Frontal cortex (tissue), 4 donors: ENCODE data around the gene SURF4. TPM values are rescaled to one million over a fixed set of nuclear protein-coding genes. Genes with fewer than 3 reads are reported as not detected.
"Not testable (repeated sequence)": the region's sequence is repeated elsewhere in the genome, so short reads cannot be mapped to it uniquely, and the experiment has no call there.

ENCODE experiments used
- DNase-seq, 2 donors: peaks; one replicate each; pipeline ENCODE4 v3.0.0; 2012; ENCODE audit warnings: low spot score in 2 of 2
- FAIRE-seq: peaks from 2 replicates; lab custom pipeline; 2012; peaks lifted over from hg19 to GRCh38; lab: Jason Lieb, UNC
- total RNA-seq: library from RNA; depleted of rRNA; stranded (reverse); fragments of >200 nt; gene quantifications from one replicate; pipeline ENCODE4 v1.2.3, GENCODE V29; 2014
- donor health status: control.
- donor health status: control.
- donor health status: control.

The SURF4 gene
- total RNA-seq, 1 donor from 2014 or later, result 91.3 TPM

DNA sequence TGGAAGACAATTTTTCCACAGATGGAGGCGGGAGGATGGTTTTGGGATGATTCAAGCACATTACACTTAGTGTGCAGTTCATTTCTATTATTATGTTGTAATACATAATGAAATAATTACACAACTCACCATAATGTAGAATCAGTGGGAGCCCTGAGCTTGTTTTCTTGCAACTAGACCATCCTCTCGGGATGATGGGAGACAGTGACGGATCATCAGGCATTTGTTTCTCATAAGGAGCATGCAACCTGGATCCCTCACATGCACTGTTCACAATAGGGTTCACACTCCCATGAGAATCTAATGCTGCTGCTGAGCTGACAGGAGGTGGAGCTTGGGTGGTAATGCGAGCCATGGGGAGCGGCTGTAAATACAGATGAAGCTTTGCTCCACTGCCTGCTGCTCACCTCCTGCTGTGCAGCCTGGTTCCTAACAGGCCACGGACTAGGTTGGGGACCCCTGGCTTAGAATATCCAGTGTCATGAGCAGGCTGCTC lies 1.9 kb upstream of the SURF4 start:
- no peak for FAIRE-seq
- no peak for DNase-seq

DNA sequence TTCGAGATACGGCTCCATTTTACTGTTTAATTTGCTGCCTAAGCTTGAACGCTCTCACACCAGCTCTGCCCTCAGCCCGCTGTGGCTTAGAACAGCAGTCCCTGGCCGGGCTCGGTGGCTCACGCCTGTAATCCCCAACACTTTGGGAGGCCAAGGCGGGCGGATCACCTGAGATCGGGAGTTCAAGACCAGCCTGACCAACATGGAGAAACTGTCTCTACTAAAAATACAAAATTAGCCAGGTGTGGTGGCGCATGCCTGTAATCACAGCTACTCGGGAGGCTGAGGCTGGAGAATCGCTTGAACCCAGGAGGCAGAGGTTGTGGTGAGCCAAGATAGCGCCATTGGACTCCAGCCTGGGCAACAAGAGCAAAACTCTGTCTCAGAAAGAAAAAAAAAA lies 1.4 kb upstream of the SURF4 start:
- DNase-seq, FAIRE-seq: not testable (repeated sequence)

DNA sequence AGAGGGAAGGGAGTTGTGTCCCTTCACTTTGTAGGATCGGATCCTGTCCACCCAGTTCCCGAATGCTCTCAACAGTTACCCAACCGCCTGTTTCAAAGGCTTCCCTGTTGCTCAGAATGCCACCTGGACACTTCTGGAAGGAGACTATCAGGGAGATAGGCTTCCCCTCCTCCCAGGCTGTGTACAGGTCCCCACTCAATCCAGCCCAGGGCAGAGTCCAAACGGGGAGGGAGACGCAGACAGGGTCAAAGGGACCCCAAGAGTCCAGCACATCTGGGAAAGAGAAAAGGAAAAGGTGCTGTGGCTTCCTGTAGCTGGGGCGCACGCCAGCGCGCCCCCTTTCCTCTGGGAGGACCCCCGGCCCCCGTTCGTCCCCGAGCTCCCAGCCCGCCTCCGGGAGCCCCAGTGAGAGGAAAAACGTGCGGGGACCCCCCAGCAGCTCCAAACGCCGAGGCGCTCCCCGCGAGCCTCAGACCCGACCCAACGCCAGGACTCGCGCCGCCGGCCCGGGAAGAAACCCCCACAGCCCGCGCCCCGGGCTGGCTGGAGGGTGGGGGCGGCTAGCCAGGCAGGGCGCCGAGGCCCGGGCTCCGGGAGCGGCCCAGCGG lies 640 bp downstream of the SURF4 start:
- DNase-seq (no peak), FAIRE-seq (no peak)

DNA sequence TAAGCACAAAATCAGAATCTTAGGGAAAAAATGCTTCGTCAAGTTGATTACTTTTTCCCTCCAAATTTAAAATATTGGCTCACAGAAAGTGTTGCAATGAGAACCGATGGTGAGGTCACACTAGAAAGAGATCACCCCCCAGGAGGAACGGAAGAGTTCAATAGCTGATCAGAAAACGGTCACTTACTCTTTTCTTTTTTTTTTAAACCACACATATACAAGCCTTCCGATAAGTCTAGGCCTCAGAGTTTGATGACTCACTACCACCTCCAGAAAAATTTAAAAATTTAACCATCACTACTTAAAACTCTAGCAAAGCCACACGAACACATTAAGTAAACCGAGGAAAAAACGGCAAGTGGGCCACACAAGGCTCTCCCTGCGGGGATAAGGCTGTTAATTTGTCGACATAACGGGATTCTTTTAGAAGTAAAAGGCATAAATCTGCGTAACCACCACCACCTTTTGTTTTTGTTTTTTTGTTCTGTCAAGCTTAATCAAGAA lies 1.2 kb downstream of the SURF4 start:
- DNase-seq, result peak in 1 of 2 donors; percentile 39
- FAIRE-seq, result no peak

DNA sequence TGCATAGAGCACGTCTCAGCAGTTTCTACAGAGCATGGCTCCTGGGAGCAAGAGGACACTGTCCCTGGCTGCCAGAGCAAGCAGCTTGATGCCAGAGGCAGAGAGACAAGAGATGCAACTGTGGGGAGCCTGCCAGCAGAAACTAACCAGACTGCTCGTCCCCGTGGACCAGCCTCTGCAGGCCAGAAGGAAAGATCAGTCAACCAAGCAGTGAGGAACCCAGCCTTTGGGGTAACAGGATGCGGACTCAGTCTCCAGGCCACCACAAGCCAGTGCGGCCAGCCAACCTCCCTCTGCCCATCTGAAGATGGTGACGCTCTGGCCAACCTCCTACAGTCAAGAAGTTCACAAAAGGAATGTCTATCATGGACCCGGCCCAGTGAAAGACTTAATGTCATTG lies 3.7 kb downstream of the SURF4 start:
- FAIRE-seq, result no peak

DNA sequence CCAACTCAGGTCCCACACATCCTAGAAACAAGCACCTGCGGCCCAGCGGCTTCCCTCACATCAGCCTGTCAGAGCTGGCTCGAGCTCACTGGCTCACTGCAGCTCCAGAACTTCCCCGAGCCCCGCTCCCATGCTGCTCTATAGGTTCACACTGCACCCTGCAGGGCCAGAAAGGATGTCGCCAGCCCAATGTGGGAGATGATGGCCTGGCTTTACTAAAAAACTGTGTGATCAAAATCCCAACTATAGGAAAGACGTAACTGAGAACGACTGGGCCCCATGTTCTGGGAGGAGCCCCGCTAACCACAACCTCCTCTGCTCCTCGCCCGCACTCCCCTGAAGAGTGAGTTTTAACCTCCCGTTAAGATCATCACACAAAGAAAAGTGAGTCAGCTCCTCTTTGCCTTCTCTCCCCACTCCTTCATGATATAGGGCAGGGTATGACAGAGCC lies 4.6 kb downstream of the SURF4 start:
- no peak for FAIRE-seq

More for the DNA sequence above, 3.7 kb downstream of the SURF4 start:
- no peak for DNase-seq

DNA sequence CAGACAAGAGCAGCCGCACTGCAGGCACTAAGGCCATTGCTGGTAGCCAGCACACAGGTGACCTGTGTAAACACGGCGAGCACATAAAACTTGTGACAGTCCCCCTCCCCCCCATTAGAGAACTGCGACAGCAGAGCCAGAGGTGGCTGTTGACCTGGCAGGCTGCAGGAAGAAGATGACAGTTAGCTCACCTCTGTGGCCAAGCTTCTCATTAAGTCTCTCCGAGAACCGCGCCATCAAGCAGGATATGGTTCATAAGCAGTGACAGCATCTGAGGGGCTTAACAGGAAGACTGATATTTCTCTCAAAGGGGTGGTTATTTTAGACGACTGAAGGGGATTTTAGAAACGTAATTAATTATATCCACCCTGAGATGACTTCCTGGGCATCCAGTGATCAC lies 5.2 kb downstream of the SURF4 start:
- DNase-seq (no peak), FAIRE-seq (no peak)

More for the DNA sequence above, 4.6 kb downstream of the SURF4 start:
- no peak for DNase-seq

DNA sequence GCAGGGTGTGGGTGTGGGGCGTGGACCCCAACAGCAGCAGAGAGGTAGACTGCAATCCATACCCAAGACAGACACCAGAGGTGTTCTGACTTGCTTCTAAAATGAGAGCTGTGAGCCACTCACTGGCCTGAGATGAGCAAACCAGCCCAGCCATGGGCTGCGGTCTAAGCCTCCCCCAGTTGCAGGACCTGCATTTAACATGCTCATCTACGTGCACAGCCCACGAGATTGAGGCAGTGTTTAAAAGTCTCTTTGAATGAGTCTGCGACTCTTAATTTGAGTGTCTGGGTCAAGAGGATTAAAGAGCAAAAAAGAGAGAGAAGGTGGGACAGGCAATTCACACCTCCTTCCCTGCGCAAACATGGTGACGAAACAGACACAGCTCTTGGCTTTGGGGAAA lies 5.9 kb downstream of the SURF4 start:
- FAIRE-seq (no peak), DNase-seq (no peak)

DNA sequence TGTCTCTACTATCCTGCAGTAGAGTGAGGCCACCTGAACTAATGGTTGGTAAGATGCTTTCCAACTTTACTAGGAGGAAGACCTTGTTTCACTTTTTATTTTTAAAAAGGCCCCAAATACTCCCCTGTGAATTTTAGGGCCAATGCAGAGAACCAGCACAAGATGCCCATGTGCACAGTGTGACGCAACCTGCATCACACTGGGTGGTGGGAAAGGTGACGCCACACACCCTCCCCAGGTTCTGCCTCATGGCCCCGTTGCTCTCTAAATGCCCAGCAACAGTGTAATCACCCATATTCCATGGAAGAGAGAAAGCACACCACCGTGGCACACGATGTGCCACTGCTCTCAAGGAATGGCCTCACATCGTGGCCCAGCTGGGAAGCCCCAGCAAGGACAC lies 6.4 kb downstream of the SURF4 start:
- DNase-seq, result no peak
- no peak for FAIRE-seq

DNA sequence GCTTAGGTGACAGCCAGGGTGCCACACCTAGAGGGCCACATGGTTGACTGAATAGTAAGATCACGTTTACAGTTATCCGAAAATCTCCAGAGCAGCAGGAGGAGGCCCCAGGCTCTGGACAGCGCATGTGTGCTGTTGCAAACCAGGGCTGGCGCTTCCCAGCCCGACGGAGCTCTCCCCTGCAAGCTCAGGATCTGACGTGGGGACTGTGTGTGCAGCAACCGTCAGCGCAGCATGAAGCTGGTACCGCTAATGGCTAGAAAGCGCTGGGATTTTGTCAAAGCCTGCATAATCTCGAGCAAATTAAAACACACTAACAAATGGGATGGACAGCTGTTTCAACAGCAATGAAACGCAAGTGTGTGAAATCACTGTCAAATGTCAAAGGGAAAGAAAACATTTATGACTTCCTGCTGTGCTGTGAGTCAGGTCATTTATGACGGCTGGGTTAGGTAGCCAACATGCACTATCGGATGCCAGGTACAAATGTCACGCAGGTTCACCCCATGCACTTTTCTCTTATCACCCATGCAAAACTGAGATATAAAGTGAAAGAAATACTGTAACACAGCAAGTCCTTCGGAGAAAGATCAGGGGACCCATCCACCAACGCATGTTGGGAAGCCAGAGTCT lies 7.5 kb downstream of the SURF4 start:
- DNase-seq (no peak), FAIRE-seq (no peak)

DNA sequence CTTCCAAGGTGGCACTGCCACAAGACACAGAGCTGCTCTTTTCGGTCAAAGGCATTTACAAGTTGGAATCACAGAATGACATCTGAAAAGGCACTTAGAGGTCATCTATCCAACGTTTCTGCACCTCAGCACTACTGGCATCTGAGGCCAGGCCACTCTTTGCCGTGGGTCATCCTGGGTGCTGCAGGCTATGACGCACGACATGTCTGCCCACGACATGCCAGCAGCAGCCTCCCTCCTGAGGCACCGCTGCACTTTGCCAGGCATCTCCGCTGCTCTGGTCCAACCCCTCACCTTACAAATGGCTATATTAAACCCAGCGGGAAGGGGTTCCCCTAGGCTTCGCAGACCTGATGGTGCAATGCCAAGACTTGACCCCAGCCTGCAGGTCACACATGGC lies 8.1 kb downstream of the SURF4 start:
- DNase-seq (no peak), FAIRE-seq (no peak)

DNA sequence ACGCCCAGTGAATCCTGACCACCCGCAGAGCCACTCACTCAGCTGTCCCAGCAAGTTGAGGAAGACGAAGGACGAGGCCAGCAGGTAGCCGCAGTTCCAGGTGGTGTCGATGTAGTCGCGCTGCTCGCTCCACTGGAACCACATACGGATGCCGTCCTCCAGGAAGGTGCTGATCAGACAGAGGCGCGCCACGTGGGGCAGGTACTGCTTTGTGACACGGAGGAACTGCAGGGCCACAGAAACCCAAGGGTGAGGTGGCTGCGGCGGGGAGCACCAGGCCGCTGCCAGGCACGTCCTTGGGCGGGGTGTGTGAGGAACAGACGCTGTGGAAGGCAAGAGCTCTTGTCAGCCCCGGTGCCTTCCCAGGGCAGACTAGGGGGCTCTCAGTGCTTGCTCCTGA lies 8.6 kb downstream of the SURF4 start:
- no peak for FAIRE-seq
- DNase-seq, result no peak

DNA sequence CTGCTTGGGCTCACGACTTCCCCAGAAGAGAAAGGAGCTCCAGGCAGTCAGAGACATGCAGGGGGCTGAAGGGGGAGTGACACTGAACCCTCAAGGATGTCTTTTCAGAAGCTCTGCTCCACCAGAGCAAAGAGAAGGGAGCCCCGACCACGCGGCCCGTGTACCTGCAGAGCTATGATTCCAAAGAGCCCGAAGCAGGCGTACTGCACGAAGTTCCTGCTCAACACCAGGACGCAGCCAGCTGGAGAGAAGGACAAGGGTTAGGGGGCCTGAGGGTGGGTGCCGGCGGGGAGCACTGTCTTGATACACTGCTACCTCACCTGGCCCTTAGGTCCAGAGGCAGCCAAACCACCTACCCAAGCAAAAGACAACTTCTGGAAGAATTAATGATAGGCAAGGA lies 9.4 kb downstream of the SURF4 start:
- DNase-seq (no peak), FAIRE-seq (no peak)

DNA sequence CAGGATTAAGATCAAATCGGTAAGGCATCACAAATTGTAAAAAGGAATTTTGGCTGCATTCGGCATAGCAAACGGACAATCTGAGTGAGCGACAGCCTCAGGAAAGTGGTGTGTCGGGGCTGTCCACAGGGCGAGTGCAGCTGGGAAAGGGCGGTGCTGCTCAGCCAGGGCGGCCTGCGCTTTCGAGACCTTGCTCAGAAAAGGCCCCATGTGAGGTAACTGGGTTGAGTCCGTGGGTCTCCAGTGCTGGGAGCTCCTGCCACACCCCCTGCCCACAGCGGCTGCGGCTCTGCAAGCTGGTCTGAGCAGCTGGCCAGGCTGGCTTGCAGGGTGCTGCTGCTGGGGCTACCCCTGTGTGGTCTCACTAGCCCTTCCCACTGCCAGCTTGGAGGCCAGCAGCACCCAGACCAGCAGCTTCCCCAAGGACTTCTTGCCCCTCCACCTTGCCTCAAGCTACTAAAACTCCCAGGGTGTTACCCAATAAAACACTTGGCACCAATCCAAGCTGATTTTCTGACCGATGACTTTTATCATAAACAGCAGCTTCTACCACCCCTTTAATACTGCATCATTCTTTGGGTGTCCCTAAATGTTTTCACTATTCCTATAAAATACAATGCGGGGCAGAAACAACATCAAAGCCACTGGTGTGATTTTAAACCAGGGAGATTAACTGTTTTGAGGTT lies 13.4 kb downstream of the SURF4 start:
- FAIRE-seq, result no peak
- DNase-seq, result no peak

DNA sequence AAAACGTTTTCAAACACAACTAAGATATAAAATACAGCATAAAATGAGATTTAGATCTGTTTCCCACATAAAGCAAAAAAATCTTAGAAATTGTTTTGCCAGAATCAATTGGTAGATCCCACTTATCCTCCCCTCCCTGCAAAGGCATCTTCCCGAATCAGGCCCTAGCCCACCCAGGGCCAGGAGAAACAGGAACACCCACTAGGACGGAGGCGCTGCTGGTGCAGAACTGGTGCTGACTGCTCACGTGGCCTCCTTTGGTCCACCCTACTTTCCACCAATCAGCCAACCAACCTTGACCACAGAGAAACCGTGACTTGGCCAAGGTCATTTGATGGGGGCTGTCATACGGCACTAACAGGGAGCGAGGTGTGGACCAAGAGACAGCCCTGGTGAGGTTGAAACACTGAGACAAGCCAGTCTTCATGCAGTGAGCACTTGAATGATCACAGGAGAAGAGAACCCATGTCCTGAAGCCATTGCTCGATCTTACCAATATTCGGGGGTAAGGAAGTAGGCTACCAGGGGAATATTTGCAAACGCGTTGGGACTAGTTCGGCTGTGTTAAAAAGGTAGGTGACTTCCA lies 14.3 kb downstream of the SURF4 start:
- no peak for FAIRE-seq
- DNase-seq, result no peak

DNA sequence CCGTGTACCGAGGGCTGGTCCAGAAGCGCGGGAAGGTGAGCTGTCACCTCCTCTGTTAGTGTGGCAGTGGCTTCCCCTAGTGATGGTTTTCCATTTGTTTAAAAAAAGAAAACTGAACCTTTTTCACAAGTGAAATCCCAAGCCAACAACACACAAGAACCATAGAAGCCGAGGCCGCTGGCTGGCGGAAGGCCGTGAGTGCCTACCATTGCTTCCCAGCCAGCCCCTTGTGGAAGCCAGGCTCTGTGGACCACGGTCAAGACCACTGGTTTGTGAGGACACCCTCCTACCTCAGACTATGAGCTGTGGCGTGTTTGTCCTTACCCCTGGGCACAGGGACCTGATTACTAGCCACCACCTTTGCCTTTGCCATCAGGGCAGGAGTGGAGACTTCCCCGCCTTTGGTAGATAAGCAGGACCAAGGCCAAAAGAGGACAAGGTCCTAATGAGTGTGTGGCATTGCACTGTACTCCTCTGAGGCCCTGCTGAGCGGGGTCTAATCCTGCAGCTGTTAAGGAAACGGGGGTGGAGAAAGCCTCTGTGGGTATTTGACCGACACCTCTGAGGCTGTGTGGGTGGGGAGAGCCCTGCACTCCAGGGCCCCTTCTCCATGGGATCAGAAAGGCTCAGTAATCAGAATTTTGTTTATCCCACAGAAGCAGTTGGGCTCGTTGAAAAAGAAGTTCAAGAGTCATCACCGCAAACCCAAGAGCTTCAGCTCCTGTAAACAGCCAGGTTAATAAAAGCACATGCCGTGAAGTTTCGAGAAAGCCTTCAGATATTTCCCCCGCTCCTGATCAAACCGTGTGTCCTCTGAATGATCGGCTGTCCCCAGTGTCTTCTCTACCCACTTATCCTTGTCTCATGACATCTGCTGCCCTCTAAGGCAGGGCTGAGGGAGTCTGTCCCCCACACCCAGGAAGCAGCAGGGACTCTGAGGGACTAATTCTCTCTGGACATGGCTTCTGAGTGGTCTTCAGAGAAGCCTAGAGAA lies 15.2 kb downstream of the SURF4 start:
- FAIRE-seq (no peak), DNase-seq (no peak)

DNA sequence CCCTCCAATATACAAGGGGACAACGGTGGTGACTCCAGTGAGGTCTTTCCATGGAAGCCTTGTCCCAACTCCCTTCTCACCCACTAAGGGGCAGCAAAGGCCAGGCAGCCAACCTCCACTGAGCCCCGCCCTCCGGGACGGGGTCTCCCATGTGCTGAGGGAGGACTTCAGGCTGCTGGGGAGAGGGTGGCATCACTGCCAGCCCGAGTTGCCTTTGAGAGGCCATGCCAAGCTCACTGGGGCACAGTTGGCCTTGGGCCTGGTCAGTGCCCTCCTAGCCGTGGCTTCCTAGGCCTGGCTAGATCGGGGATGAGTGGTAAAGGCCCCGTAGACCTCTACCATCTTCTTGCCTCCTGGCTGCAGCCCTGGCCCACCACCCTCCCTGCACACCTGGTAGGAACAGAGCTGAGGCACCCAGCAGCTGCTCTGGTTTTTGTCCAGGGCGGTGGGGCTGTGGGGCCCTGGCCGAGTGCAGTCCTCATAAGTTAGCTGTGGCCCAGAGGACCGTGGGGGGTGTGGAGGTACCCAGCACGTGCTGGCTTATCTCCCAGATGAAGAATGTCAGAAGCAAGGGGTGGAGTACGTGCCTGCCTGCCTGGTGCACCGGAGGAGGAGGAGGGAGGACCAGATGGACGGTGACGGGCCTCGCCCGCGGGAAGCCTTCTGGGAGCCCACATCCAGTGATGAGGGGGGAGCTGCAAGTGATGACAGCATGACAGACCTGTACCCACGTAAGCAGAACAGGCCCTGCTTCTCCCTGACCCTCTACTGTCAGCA lies 16.3 kb downstream of the SURF4 start:
- no peak for DNase-seq
- no peak for FAIRE-seq

DNA sequence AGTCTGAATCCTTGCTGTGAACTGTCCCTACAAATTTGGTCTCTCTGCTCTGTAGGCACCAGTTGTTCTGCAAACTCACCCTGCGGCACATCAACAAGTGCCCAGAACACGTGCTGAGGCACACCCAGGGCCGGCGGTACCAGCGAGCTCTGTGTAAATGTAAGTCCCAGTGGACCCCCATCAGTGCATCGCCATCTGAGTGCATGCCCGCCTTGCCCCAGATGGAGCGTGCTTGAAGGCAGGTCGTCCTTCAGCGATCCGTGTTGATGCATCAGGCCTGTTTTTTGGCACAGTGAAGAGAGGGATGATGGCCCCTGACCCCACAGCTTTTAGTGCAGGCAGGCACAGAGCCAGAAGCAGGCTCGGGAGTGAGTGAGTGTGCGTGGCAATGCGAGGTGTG lies 18.2 kb downstream of the SURF4 start:
- FAIRE-seq, result no peak
- no peak for DNase-seq
